DMS53 (cell line): ENCODE measurements around the gene CFAP65.
A peak's percentile ranks its signal among the peaks of the same experiment; 100 is the strongest.

ENCODE experiments used
- DNase-seq: peaks from one replicate; lab custom pipeline; 2025; lab: John Stamatoyannopoulos, UW

The CFAP65 gene

GRCh38 chr2:219030177-219030940, 11.0 kb downstream of the CFAP65 start:
- no peak for DNase-seq

GRCh38 chr2:219029829-219030165, 11.5 kb downstream of the CFAP65 start:
- peak; percentile 81 for DNase-seq

- DNase-seq = no peak
Observed at GRCh38 chr2:219028996-219029828, 12.1 kb downstream of the CFAP65 start.

GRCh38 chr2:219028141-219028540, 13.2 kb downstream of the CFAP65 start:
- DNase-seq = no peak

GRCh38 chr2:219027511-219028055, 13.7 kb downstream of the CFAP65 start:
- DNase-seq = no peak

- no peak for DNase-seq
Observed at GRCh38 chr2:219026946-219027345, 14.4 kb downstream of the CFAP65 start.

- no peak for DNase-seq
Observed at GRCh38 chr2:219025637-219026585, 15.4 kb downstream of the CFAP65 start.

GRCh38 chr2:219024059-219024458, 17.3 kb downstream of the CFAP65 start:
- no peak for DNase-seq

- DNase-seq = no peak
Observed at GRCh38 chr2:219023045-219023605, 18.2 kb downstream of the CFAP65 start.

- no peak for DNase-seq
Observed at GRCh38 chr2:219022616-219023015, 18.7 kb downstream of the CFAP65 start.

GRCh38 chr2:219022041-219022440, 19.3 kb downstream of the CFAP65 start:
- no peak for DNase-seq

- no peak for DNase-seq
Observed at GRCh38 chr2:219021591-219021990, 19.7 kb downstream of the CFAP65 start.

- DNase-seq = no peak
Observed at GRCh38 chr2:219020604-219021365, 20.5 kb downstream of the CFAP65 start.

GRCh38 chr2:219019436-219019835, 21.9 kb downstream of the CFAP65 start:
- DNase-seq = no peak

GRCh38 chr2:219018726-219019125, 22.6 kb downstream of the CFAP65 start:
- DNase-seq = no peak

- no peak for DNase-seq
Observed at GRCh38 chr2:219018286-219018685, 23.0 kb downstream of the CFAP65 start.

- no peak for DNase-seq
Observed at GRCh38 chr2:219017201-219017931, 23.9 kb downstream of the CFAP65 start.

GRCh38 chr2:219016721-219017120, 24.6 kb downstream of the CFAP65 start:
- no peak for DNase-seq

- DNase-seq = no peak
Observed at GRCh38 chr2:219010873-219011272, 30.4 kb downstream of the CFAP65 start.

GRCh38 chr2:219010162-219010756, 31.1 kb downstream of the CFAP65 start:
- peak; percentile 67 for DNase-seq
